Measurements from ENCODE around the gene RABGAP1L.

The RABGAP1L gene

GRCh38 chr1:174900317-174900716, 741.0 kb downstream of the RABGAP1L start:
- no peak for DNase-seq

DNA sequence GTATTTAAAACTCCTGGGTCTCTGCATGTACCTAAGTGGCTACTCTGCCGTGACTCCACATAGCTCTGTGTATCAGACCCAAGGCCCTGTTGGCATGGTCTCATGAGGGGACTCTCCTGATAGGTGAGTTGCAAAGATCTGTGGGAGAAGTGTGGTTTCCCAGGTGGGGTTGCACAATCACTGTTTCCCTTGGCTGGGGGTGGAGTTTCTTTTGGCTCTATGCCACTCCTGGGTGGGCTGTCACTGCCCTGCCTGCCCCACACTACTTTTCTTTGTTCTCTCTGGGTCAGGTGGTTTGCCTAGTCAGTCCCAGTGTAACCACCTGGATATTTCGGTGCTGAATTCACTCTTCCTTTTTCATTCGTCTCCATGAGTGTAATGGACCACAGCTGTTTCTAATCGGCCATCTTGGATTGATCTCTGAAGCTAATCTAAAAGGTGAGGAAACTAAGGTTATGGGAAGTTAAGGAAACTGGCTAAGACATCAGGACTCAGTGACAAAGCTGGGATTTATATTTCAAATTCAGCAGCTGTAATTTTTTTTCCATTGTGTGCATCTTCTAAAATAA, 743.3 kb downstream of the RABGAP1L start:
- no peak for DNase-seq

DNA sequence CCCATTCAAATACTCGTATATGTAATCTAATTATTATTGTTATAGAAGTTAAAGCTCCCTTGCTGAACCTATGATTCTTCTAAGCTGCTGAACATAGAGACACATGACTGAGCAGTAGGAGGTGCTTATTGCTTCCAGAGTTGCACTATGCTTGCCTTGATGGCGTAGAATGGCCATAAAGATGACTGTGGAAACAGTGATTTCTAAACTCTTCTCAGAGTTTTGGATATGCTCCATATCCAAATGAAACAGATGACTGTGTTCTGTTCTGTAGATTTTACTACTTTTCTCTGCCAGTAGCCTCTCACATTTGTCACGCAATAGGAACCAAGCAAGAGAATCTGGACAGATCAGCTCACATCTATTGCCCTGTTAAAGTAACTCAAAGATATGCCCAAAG, 752.3 kb downstream of the RABGAP1L start:
- DNase-seq, result no peak

- no peak for DNase-seq
Measured at GRCh38 chr1:174912264-174912663, 752.9 kb downstream of the RABGAP1L start.

GRCh38 chr1:174913225-174913903, 754.0 kb downstream of the RABGAP1L start:
- DNase-seq, result no peak

GRCh38 chr1:174914991-174915390, 755.7 kb downstream of the RABGAP1L start:
- DNase-seq, result no peak

- DNase-seq, result no peak
Measured at GRCh38 chr1:174916846-174917245, 757.5 kb downstream of the RABGAP1L start.

DNA sequence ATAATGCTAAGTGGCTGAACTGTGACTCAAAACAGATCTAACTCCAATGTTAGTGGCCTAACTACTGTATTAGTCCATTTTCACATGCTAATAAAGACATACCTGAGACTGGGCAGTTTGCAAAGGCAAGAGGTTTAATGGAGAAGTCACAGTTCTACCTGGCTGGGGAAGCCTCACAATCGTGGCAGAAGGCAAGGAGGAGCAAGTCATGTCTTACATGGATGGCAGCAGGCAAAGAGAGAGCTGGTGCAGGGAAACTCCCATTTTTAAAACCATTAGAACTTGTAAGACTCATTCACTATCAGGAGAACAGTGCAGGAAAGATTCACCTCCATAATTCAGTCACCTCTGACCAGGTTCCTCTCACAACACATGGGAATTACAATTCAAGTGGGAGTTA, 760.8 kb downstream of the RABGAP1L start:
- no peak for DNase-seq

GRCh38 chr1:174922121-174922520, 762.8 kb downstream of the RABGAP1L start:
- no peak for DNase-seq

DNA sequence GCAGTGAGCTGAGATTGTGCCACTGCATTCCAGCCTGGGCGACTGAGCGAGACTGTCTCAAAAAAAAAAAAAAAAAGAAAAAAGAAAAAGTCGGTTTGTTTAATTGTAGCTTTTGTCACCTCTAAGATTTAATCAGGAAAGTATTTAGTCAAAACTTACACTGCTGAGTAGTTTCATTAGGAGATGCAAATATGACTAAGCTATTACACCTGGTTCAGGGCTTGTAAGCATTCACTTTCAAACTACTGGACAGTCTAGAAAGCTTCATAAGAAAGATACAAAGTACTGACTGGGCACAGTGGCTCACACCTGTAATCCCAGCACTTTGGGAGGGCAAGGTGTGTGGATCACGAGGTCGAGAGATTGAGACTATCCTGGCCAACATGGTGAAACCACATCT, 764.5 kb downstream of the RABGAP1L start:
- DNase-seq, result no peak

GRCh38 chr1:174928541-174928940, 769.2 kb downstream of the RABGAP1L start:
- no peak for DNase-seq

DNA sequence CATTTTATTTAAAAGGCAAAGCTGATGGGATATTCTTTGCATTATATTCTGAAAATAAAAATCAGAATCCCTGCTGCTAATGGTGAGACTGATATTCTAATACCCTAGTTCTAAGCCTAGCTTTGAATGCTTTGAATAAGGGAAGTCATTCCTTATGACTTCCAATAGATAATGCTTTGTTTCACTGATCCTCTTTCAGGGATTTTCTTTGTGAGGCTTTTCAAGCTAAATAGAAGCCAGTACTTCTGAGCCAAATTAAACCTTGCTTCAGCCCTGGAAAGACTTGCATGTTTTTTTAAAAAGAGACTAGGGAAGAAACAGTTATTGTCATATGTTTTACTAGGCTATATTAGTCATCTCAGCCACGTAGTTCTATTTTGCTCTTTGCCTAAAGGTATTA, 771.9 kb downstream of the RABGAP1L start:
- DNase-seq, result no peak

DNA sequence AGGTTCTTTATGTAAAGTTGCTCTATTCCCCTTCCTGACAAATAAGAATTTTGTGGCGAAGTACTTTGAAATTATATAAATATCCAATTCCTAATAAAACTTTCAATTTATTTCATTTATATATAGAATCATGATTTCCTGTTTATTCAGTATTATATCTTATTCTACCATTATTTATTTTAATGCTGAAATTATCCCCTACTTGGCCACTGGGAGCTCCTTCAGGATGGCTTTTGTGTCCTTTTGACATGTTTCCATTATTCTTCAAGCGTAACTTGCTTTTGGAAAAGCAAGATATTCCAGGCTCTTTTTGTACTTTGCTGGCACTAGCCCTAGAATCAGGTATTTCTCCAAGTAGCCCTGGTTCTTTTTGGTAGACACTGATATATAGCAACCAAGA, 773.3 kb downstream of the RABGAP1L start:
- no peak for DNase-seq

GRCh38 chr1:174935961-174936727, 776.8 kb downstream of the RABGAP1L start:
- no peak for DNase-seq

DNA sequence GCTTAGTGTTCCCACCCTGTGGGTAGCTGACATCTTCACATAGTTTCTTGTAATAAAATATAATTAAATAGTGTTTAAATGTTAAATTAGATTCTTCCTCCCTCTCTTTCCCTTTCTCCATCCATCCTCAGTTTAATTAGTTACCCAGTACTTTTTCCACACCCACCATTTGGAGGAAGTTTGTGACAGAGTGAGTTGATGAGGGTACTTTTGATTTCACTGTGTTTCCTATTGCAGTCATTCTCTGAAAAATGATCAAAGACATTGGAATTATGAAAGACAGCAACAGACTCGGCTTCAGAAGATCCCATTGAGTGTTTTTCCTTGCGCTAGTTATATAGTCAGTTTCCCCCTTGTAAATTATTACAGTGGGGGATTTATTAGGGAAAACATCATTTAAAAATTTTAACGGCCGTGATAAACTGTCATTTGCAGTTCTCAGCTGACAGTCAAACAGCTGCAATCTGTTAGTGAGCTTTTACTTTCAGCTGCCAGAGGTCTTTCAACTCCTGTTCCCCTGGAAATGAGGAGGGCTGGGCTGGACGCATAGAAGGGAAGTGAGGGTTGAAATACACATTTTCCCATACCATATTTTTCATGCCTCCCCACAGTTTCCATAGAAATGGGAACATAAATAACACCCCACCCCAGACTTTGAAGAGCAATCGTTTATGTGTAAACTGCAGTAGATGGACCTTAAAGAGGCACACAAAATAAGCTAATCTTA, 779.1 kb downstream of the RABGAP1L start:
- peak; percentile 11 for DNase-seq

GRCh38 chr1:174939775-174940545, 780.6 kb downstream of the RABGAP1L start:
- no peak for DNase-seq

GRCh38 chr1:174940646-174941175, 781.4 kb downstream of the RABGAP1L start:
- no peak for DNase-seq

GRCh38 chr1:174942547-174943255, 783.4 kb downstream of the RABGAP1L start:
- DNase-seq, result no peak

- no peak for DNase-seq
Measured at GRCh38 chr1:174946031-174946430, 786.7 kb downstream of the RABGAP1L start.

- DNase-seq, result no peak
Measured at GRCh38 chr1:174949061-174949460, 789.7 kb downstream of the RABGAP1L start.

GRCh38 chr1:174949645-174950044, 790.3 kb downstream of the RABGAP1L start:
- no peak for DNase-seq

All from CD4-positive, alpha-beta T cell treated with Interleukin-12 subunit alpha and Interleukin-12 subunit beta, for 1 hour (primary cell).